ENCODE measurements around the gene SOX15.
A peak's percentile ranks its signal among the peaks of the same experiment; 100 is the strongest.
"Not testable (repeated sequence)": the region's sequence is repeated elsewhere in the genome, so short reads cannot be mapped to it uniquely, and the experiment has no call there.

The SOX15 gene

GRCh38 chr17:7589891-7590691 lies at the start of gene SOX15:
SOX15 (minus strand) TSS chr17:7590094; CDS start chr17:7589676, 418 bp downstream.
- DNase-seq: no peak

GRCh38 chr17:7636163-7636562 lies 46.3 kb upstream of the SOX15 start:
- no peak for DNase-seq

GRCh38 chr17:7634384-7634783 lies 44.5 kb upstream of the SOX15 start:
- no peak for DNase-seq

GRCh38 chr17:7633093-7633492 lies 43.2 kb upstream of the SOX15 start:
- no peak for DNase-seq

GRCh38 chr17:7632492-7632894 lies 42.6 kb upstream of the SOX15 start:
- no peak for DNase-seq

- no peak for DNase-seq
These were observed 41.8 kb upstream of the SOX15 start for GRCh38 chr17:7631398-7632380.

- no peak for DNase-seq
These were observed 40.2 kb upstream of the SOX15 start, which contains the start of gene SHBG for GRCh38 chr17:7629939-7630571. SHBG (plus strand) TSS chr17:7630135; CDS start chr17:7630173, 38 bp downstream.

GRCh38 chr17:7627250-7628121 lies 37.6 kb upstream of the SOX15 start, which contains the start of gene SAT2:
SAT2 (minus strand) TSS chr17:7627821; CDS start chr17:7627635, 186 bp downstream.
- DNase-seq: peak; percentile 77

GRCh38 chr17:7626956-7627249 lies 37.0 kb upstream of the SOX15 start:
- DNase-seq: no peak

GRCh38 chr17:7626307-7626706 lies 36.4 kb upstream of the SOX15 start:
- DNase-seq: no peak

- not testable (repeated sequence) for DNase-seq
These were observed 35.9 kb upstream of the SOX15 start for GRCh38 chr17:7625749-7626148.

GRCh38 chr17:7623661-7624060 lies 33.8 kb upstream of the SOX15 start:
- no peak for DNase-seq

- DNase-seq: no peak
These were observed 30.9 kb upstream of the SOX15 start for GRCh38 chr17:7620835-7621234.

- no peak for DNase-seq
These were observed 28.7 kb upstream of the SOX15 start for GRCh38 chr17:7618608-7619007.

- DNase-seq: no peak
These were observed 25.4 kb upstream of the SOX15 start for GRCh38 chr17:7615265-7615747.

GRCh38 chr17:7614425-7615264 lies 24.8 kb upstream of the SOX15 start, which contains the start of gene FXR2:
FXR2 (minus strand) TSS chr17:7614897; CDS start chr17:7614532, 365 bp downstream.
- peak; percentile 98 for DNase-seq

GRCh38 chr17:7613769-7614424 lies 24.0 kb upstream of the SOX15 start:
- no peak for DNase-seq

- no peak for DNase-seq
These were observed 22.4 kb upstream of the SOX15 start for GRCh38 chr17:7612294-7612640.

- DNase-seq: no peak
These were observed 21.9 kb upstream of the SOX15 start for GRCh38 chr17:7611635-7612293.

GRCh38 chr17:7610641-7611040 lies 20.7 kb upstream of the SOX15 start:
- no peak for DNase-seq
